Ovary (tissue), 9 donors: ENCODE measurements around the gene IPO9. TPM values are rescaled to one million over a fixed set of nuclear protein-coding genes. Genes with fewer than 3 reads are reported as not detected.

ENCODE experiments used
- DNase-seq, 5 donors: peaks; one replicate each; pipeline ENCODE4 v3.0.0-alpha.2; 2019 to 2020
- H3K27ac ChIP-seq, 2 donors: fragments of 200-600 bp; one replicate each; pipeline versions ENCODE4 v1.5.1 to v1.8.0; 2019 to 2022
- H3K27me3 ChIP-seq: fragments of 200-600 bp; one replicate; pipeline ENCODE4 v1.8.0; 2022
- H3K36me3 ChIP-seq: fragments of 200-600 bp; sonication (generic); one replicate; pipeline ENCODE4 v1.5.1; 2019
- H3K4me1 ChIP-seq: one replicate; pipeline ENCODE4 v1.8.1; 2013; ENCODE audit warnings: mild to moderate bottlenecking, moderate library complexity; ENCODE audit not compliant: insufficient read depth
- H3K4me3 ChIP-seq: fragments of 200-600 bp; sonication (generic); one replicate; pipeline ENCODE4 v1.5.1; 2017
- H3K9me3 ChIP-seq, 2 donors: fragments of 200-600 bp in 1 of 2; sonication (generic) in 1 of 2; one replicate each; pipeline versions ENCODE4 v1.5.1 to v1.8.1; 2013 to 2019; ENCODE audit warnings: mild to moderate bottlenecking in 1 of 2, moderate library complexity in 1 of 2
- EP300 ChIP-seq: sonication (generic); formaldehyde crosslinking; IDR thresholded peaks from one replicate; pipeline ENCODE4 v1.6.1; 2017; ENCODE audit warnings: antibody characterized with exemption
- POLR2A ChIP-seq: fragments of 450-650 bp; IDR thresholded peaks from one replicate; pipeline ENCODE4 v1.6.1; 2017; ENCODE audit warnings: antibody characterized with exemption, mild to moderate bottlenecking, moderate library complexity
- WGBS, 3 donors: extraction: QIAGEN DNeasy Blood & Tissue Kit in 1 of 3; methylation state at CpG; one replicate each; pipeline versions ENCODE4 v1.1.5 to v1.1.7; 2013 to 2017; 5-methylcytosine and 5-hydroxymethylcytosine counted together
- intact Hi-C, 4 donors: fragments of 100-400 bp; cut with DNase I; formaldehyde crosslinking; loops; one replicate each; pipeline versions ENCODE4 v1.11.0 to v1.15.1; 2022 to 2023
- polyA plus RNA-seq, 2 donors: library from polyadenylated mRNA; stranded (reverse); fragments of 200-250 nt in 1 of 2; fragments of 350-450 nt in 1 of 2; fragmentation: Illumina TruSeq in 1 of 2; extraction: RNeasy Lipid Tissue Mini Kit (QIAGEN cat#74804) in 1 of 2; gene quantifications; one replicate each; pipeline ENCODE4 v1.2.3, GENCODE V29; 2013 to 2014
- total RNA-seq, 7 donors: library from RNA; depleted of rRNA in 2 of 7; stranded (reverse); fragments of >200 nt in 2 of 7; fragmentation: NEBNext Ultra II Directional in 3 of 7; extraction: Animal tissue kit (Norgen Biotek cat#: 25700) in 3 of 7; gene quantifications; one replicate each; pipeline versions ENCODE4 v1.1.0 to v1.2.4, GENCODE V29; 2016 to 2023
- TF ChIP-seq, protein P1 (sequence below), 3 donors: fragments of 450-650 bp in 2 of 3; fragments of 200-600 bp in 1 of 3; IDR thresholded peaks; one replicate each; pipeline versions ENCODE4 v1.5.1 to v1.8.0; 2016 to 2022; ENCODE audit warnings: antibody characterized with exemption in 3 of 3, mild to moderate bottlenecking in 1 of 3
- donor health status: DM: no; HTN: no; CAD: no; lungs with moderate emphysema.
- donor health status: DM: no; HTN: no; CAD: no.
- donor health status: Bipolar disorder and iron deficiency.
- donor health status: DM: yes; HTN: yes; CAD: no.
- donor health status: DM: no; HTN: no; CAD: no.
- donor health status: DM: yes; HTN: yes; CAD: no.

The IPO9 gene
- total and polyA plus RNA-seq, 9 donors = 12.9 to 43.8 (median 39.4) TPM

DNA sequence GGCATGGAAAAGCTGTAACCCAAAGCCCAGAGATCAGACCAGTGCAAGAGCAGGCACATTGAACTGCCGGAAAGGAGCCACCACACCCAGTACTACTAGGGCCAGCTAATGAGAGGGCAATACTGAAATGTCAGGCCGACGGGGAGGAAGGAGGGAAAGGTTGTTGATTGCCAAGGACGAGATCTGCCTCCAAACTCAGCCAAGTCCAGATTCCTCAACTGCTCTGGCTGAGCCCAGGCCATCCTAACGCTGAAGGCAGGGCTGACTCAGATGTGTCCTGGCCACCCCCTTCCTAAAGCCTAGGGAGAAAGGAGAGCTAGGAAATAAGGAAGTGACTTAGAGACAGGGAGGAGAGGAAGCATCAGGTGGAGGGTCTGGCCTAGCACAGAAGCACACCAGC, 42.1 kb upstream of the IPO9 start:
- 58 to 77% (median 71%) methylated on average over 5 of the region's 5 CpGs for WGBS, 3 donors
- intact Hi-C loops = no loop called here
- H3K4me1 ChIP-seq = peaks cover 4% of the 10 kb centered on the region
- H3K27me3 ChIP-seq = no peaks in the 10 kb centered on the region
- no peak overlapping the region for H3K27ac ChIP-seq
- no peak for DNase-seq
- H3K36me3 ChIP-seq = no peaks in the 10 kb centered on the region
- no peak overlapping the region for H3K4me3 ChIP-seq
- TF ChIP-seq, protein P1, sequence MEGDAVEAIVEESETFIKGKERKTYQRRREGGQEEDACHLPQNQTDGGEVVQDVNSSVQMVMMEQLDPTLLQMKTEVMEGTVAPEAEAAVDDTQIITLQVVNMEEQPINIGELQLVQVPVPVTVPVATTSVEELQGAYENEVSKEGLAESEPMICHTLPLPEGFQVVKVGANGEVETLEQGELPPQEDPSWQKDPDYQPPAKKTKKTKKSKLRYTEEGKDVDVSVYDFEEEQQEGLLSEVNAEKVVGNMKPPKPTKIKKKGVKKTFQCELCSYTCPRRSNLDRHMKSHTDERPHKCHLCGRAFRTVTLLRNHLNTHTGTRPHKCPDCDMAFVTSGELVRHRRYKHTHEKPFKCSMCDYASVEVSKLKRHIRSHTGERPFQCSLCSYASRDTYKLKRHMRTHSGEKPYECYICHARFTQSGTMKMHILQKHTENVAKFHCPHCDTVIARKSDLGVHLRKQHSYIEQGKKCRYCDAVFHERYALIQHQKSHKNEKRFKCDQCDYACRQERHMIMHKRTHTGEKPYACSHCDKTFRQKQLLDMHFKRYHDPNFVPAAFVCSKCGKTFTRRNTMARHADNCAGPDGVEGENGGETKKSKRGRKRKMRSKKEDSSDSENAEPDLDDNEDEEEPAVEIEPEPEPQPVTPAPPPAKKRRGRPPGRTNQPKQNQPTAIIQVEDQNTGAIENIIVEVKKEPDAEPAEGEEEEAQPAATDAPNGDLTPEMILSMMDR (IDR thresholded peaks at IDR 0.05) = no peak
- TF ChIP-seq POLR2A (no peak), EP300 (no peak)
- no peaks in the 10 kb centered on the region for H3K9me3 ChIP-seq

DNA sequence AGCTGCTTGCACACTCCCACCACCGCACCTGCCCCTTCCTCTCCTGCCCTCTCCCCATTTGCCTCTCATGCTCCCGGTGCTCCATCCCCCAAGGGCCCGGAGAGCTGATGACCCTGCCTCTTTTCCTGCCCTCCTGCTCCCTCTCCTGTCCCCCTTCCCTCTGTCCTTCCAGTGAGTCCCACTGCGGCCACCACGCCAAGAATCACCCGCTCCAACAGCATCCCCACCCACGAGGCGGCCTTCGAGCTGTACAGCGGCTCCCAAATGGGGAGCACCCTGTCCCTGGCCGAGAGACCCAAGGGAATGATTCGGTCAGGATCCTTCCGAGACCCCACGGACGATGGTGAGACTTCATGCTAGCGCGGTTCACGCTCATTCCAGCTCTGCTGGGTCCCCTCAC, 40.7 kb upstream of the IPO9 start:
- Histone ChIP-seq H3K9me3 (no peaks in the 10 kb centered on the region), H3K4me1 (peaks cover 11% of the 10 kb centered on the region), H3K27me3 (no peaks in the 10 kb centered on the region), H3K4me3 (no peak overlapping the region), H3K36me3 (no peaks in the 10 kb centered on the region), H3K27ac (no peak overlapping the region)
- intact Hi-C loops = loop anchor here in 1 of 4 donors (2.0 kb wide), 1 partner anchor 229 kb away; no protein-coding TSS in a partner anchor
- DNase-seq = no peak
- TF ChIP-seq POLR2A = no peak
- TF ChIP-seq, protein P1 (IDR thresholded peaks at IDR 0.05) = no peak
- no peak for TF ChIP-seq EP300
- WGBS, 3 donors = 95 to 96% (median 95%) methylated on average over 18 of the region's 18 CpGs

DNA sequence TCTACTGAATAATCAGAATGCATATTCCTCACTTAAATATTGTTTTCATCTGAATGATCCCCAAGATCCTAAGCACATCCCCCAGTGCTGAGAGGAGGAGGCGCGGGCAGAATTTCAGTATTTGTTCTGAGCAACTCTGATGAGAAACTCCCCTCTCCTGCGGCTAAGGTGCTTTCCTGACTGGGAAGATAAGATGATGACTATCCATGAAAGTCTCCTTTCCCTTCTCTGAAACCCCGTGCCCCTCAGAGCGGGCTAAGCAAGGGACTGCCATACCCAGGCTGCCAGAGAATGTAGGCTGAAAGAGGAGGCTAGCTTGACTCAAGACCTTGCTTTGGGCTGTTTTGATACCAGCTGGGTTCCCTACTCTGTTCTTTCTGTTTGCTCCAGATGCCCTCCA, 39.7 kb upstream of the IPO9 start:
- H3K9me3 ChIP-seq = no peaks in the 10 kb centered on the region
- intact Hi-C loops = loop anchor here in 1 of 4 donors (2.0 kb wide), 1 partner anchor 230 kb away; no protein-coding TSS in a partner anchor
- no peaks in the 10 kb centered on the region for H3K27me3 ChIP-seq
- no peak overlapping the region for H3K27ac ChIP-seq
- peaks cover 11% of the 10 kb centered on the region for H3K4me1 ChIP-seq
- TF ChIP-seq, protein P1 (IDR thresholded peaks at IDR 0.05) = no peak
- no peak for TF ChIP-seq EP300
- no peaks in the 10 kb centered on the region for H3K36me3 ChIP-seq
- 96% methylated on average over 5 of the region's 5 CpGs for WGBS, 3 donors
- no peak for DNase-seq
- H3K4me3 ChIP-seq = no peak overlapping the region

DNA sequence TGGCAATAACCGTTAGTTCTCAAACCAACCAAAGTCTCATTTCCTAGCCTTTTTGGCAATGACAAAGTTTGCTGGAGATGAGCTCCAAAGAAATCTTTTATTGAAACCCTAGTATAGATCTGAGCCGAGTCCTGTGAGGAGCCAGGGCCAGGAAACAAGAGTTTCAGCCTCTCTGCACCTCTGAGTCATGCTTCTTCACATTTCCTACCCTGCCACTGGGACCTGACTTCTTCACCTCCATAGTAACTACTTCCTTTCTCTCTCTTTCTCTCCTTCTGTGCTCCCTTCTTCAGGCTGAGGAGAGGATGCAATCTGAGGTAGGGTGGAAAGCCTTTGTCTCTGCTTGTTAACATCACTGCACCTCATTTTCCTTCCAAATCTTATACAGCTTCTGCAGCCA, 38.7 kb upstream of the IPO9 start:
- Histone ChIP-seq H3K4me3 (no peak overlapping the region), H3K27ac (no peak overlapping the region), H3K36me3 (no peaks in the 10 kb centered on the region), H3K9me3 (no peaks in the 10 kb centered on the region), H3K4me1 (peaks cover 11% of the 10 kb centered on the region), H3K27me3 (no peaks in the 10 kb centered on the region)
- intact Hi-C loops = loop anchor here (2.0 to 10.0 kb wide), 6 partner anchors 81 to 255 kb away; partner anchors contain the start of gene NAV1 (in 2 of the 4)
- peak in 1 of 5 donors; percentile 37 for DNase-seq
- 47 to 61% (median 57%) methylated on average over 2 of the region's 2 CpGs for WGBS, 3 donors
- TF ChIP-seq, protein P1 (IDR thresholded peaks at IDR 0.05) = no peak
- TF ChIP-seq EP300 (no peak), POLR2A (no peak)
